HL-60/S4 treated with phorbol 12-myristate 13-acetate at 8.2 ng/mL for 4 days and 3 days (cell line): ENCODE results near the gene GRM4.

Source experiments
- in situ Hi-C: fragments of 300-500 bp; cut with MboI; formaldehyde crosslinking; loops from 2 replicates; pipeline ENCODE4 v1.15.0; 2022; ENCODE audit warnings: low sequenced_read_pairs

Gene GRM4

GRCh38 chr6:34143884-34144580 lies 1.9 kb downstream of the GRM4 start:
- in situ Hi-C loops, result no loop called here

- in situ Hi-C loops, result no loop called here
Measured at GRCh38 chr6:34143196-34143883, 2.5 kb downstream of the GRM4 start.

- in situ Hi-C loops, result no loop called here
Measured at GRCh38 chr6:34142061-34142998, 3.6 kb downstream of the GRM4 start.

- in situ Hi-C loops, result no loop called here
Measured at GRCh38 chr6:34140075-34140474, 5.8 kb downstream of the GRM4 start.

- in situ Hi-C loops, result no loop called here
Measured at GRCh38 chr6:34138914-34139510, 6.9 kb downstream of the GRM4 start.

GRCh38 chr6:34138191-34138590 lies 7.7 kb downstream of the GRM4 start:
- in situ Hi-C loops, result no loop called here

- in situ Hi-C loops, result no loop called here
Measured at GRCh38 chr6:34135541-34135940, 10.3 kb downstream of the GRM4 start.

GRCh38 chr6:34132486-34133185 lies 13.3 kb downstream of the GRM4 start:
- in situ Hi-C loops, result no loop called here

GRCh38 chr6:34131326-34132290 lies 14.3 kb downstream of the GRM4 start:
- in situ Hi-C loops, result no loop called here

GRCh38 chr6:34130862-34131261 lies 15.0 kb downstream of the GRM4 start:
- in situ Hi-C loops, result no loop called here

GRCh38 chr6:34129753-34130152 lies 16.1 kb downstream of the GRM4 start:
- in situ Hi-C loops, result no loop called here

GRCh38 chr6:34128045-34128444 lies 17.8 kb downstream of the GRM4 start:
- in situ Hi-C loops, result no loop called here

GRCh38 chr6:34126419-34126818 lies 19.5 kb downstream of the GRM4 start:
- in situ Hi-C loops, result no loop called here

- in situ Hi-C loops, result no loop called here
Measured at GRCh38 chr6:34125939-34126338, 19.9 kb downstream of the GRM4 start.

- in situ Hi-C loops, result no loop called here
Measured at GRCh38 chr6:34120953-34121675, 24.8 kb downstream of the GRM4 start.

GRCh38 chr6:34115915-34116314 lies 30.0 kb downstream of the GRM4 start:
- in situ Hi-C loops, result no loop called here

GRCh38 chr6:34115403-34115795 lies 30.5 kb downstream of the GRM4 start:
- in situ Hi-C loops, result no loop called here

- in situ Hi-C loops, result no loop called here
Measured at GRCh38 chr6:34114695-34115402, 31.0 kb downstream of the GRM4 start.
